GM06990 (cell line): ENCODE data around the gene HOXD4.

ENCODE experiments used
- DNase-seq: peaks from one replicate; pipeline ENCODE4 v3.0.0-alpha.2; 2011; ENCODE audit not compliant: insufficient read length; ENCODE audit errors: extremely low read depth
- H3K27me3 ChIP-seq: replicated peaks from 2 replicates; pipeline ENCODE4 v1.6.0; 2011; ENCODE audit warnings: low read length; ENCODE audit not compliant: control insufficient read depth, insufficient read depth
- H3K36me3 ChIP-seq: 2 replicates; pipeline ENCODE4 v1.5.1; 2011; ENCODE audit warnings: low read length; ENCODE audit not compliant: control insufficient read depth, insufficient read depth
- H3K4me3 ChIP-seq: replicated peaks from 2 replicates; pipeline ENCODE4 v1.5.1; 2011; ENCODE audit warnings: low read depth, mild to moderate bottlenecking, control low read depth, low read length
- TF ChIP-seq, protein P1 (sequence below): IDR thresholded peaks from 2 replicates; pipeline ENCODE4 v1.5.1; 2011; ENCODE audit warnings: low read length, control low read depth, mild to moderate bottlenecking, inconsistent platforms; ENCODE audit not compliant: insufficient read depth, poor library complexity, severe bottlenecking

HOXD4 gene

DNA sequence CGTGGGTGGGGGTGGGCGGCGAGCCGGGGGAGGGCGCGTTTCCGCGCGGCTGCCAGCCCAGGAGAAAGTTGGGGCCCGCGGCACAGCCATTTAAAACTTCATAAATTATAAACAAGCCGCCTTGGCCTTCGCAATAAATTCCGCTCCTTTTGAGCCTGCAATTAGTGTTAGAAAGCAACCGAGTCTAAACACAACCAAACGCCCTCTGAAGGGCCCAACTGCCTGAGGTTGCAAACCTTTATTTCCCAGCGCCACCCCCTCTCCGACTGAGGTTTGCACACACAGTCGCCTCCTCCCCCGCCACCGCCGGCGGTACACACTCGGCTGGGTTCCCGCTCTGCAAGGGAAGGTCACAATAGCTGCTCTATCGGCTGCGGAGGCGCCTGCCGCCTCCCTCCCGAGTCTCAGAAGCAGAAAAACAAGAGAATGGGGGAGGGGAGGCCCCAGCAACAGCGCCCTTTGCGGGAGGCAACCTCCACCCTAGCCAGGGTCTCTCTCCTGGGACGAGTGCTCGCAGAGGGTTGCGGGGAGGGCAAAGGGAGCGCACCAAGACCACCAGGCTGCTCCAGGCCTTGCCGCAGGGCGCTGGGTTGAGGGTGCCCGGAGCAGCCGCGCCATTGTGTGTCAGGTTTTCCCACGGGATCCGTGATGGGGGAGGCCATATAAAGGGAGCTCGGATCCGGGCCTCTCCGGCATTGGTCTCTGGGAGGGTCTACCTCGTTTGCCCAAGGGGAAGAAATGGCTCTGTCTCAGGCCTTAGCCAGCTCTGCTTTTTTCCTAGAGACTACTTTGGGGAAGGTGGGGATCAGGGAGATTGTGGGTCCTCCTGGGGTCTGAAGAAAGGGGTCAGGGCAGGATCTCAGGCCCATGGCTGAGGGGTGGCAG is 23.7 kb downstream of the HOXD4 start:
- Histone ChIP-seq H3K27me3 (no peaks in the 10 kb centered on the region; the same call in none of the 2 replicates), H3K4me3 (no peak overlapping the region), H3K36me3 (no peaks in the 10 kb centered on the region)
- TF ChIP-seq, protein P1, sequence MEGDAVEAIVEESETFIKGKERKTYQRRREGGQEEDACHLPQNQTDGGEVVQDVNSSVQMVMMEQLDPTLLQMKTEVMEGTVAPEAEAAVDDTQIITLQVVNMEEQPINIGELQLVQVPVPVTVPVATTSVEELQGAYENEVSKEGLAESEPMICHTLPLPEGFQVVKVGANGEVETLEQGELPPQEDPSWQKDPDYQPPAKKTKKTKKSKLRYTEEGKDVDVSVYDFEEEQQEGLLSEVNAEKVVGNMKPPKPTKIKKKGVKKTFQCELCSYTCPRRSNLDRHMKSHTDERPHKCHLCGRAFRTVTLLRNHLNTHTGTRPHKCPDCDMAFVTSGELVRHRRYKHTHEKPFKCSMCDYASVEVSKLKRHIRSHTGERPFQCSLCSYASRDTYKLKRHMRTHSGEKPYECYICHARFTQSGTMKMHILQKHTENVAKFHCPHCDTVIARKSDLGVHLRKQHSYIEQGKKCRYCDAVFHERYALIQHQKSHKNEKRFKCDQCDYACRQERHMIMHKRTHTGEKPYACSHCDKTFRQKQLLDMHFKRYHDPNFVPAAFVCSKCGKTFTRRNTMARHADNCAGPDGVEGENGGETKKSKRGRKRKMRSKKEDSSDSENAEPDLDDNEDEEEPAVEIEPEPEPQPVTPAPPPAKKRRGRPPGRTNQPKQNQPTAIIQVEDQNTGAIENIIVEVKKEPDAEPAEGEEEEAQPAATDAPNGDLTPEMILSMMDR: no peak
- no peak for DNase-seq

DNA sequence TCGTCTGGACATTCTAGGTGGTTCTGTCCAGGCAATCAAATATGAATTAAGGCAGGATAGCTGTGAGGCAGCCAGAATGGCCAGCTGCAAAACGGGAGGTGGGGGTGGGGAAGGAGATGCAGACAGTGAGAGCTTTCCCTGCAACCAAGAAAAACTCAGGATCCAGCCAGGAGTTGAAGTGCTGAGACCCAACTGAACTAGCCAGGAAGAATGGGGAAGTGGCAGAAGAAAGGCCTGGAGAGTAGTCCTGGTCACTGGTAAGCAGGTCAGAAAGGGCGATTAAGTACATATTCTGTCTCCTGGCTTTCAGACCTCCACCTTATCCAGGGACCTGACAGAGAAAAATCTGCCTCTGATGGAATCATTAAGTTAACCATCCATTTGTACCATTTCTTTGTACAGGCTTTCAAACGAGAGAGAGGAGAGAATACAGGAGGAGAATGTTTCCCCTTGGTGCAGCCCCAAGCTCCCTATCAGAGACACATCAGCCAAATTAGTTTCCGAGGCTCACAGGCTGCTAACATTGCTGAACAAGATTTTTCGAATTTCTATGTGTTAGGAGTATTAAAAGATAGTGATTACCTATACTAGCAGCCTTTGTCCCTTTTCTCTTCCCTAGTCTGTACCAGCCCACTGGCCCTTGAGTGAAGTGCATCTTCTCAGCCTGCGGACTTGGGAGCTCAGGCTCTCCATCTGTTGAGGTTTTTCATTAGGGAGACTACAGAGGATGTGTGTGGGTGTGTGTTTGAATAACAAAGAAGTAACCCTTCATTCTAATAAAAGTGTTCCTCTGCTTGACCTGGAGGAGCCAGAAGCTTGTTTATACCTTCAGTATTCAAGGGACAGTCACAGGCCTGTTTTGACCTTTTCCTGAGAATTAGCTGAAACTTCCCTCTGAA is 24.6 kb downstream of the HOXD4 start:
- no peaks in the 10 kb centered on the region; the same call in none of the 2 replicates for H3K27me3 ChIP-seq
- no peak overlapping the region for H3K4me3 ChIP-seq
- DNase-seq: no peak
- TF ChIP-seq, protein P1: no peak
- no peaks in the 10 kb centered on the region for H3K36me3 ChIP-seq

DNA sequence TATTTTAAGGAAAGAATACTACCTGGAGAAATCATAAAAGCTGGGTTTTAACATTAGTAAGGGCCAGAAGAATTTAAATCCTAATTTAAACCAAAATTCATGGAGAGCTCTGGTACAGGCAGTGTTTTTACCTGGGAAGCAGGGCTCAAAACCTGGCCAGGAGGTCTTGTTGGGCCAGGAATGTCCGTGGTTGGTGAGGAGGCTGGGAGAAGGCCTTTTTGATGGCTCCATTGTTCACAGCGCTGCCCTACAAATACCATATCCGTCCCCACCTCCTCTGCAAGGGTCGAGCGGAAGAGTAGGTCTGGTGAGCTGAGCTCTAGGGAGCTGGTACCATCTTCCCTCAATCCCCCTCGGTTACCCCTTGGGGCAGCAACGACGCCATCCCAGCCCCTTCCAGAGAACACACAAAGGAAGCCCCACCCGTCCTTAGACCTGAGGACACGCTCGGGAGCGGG is 26.3 kb downstream of the HOXD4 start:
- Histone ChIP-seq H3K27me3 (no peaks in the 10 kb centered on the region; the same call in none of the 2 replicates), H3K4me3 (no peak overlapping the region), H3K36me3 (no peaks in the 10 kb centered on the region)
- TF ChIP-seq, protein P1: no peak
- DNase-seq: no peak

DNA sequence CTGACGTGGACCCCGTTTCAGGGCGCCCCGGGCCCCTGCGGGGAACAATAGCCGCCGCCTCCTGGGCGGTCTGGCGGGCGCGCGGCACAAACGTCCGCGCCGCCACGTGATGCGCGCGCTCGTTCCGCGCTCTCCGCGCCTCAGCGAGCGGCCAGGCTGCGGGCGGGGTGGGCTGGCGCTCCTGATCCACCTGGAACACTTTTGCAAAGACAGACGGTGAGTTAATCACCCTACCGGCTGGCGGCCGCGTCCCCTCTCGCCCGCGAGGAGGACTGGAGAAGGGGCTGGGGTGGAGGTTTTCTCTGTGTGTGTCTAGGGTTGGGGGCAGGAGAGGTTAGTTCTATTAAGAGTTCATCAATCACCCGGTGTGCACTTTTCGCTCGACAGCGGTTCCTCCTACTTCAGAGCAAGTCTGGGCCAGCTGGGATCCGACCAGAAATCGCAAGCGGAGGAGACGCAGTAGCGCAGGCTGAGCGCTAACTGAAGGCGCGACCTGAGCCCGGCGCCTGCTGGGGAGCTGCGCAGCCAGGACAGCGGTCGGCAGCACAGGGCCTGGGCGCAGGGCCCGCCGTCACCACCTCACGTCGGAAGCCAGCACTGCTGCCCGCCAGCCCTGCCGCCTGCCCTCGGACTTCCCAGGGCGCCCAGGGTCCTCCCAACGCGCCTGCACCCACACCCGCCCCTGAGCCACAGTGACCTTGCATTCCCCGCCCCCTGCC is 26.8 kb downstream of the HOXD4 start:
- TF ChIP-seq, protein P1: no peak
- H3K27me3 ChIP-seq: no peaks in the 10 kb centered on the region; the same call in none of the 2 replicates
- H3K4me3 ChIP-seq: no peak overlapping the region
- H3K36me3 ChIP-seq: no peaks in the 10 kb centered on the region
- no peak for DNase-seq

DNA sequence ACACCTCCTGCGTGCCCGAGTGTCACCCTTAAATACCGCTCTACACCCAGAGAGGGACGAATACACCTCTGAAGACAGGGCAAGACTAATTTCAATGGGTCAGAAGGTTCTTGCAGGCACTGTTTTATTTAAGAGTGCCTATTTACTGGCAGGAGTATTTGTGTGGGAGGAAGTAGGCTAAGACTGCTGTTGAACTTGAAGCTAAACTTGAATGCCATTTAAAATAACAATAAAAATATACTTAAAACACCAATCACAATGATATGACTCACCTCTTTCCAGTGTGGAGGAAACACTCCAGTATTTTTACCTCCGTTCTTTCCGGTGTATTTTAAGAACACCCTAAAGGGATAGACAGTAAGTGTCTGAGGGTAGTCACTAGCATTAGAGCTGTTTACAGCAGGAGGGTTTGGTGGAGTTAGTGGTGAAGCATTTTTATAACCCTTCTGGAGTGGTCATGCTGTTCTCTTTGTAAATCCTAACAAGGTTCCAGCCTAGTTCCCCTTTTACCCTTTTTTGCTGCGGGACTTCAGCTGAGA is 27.5 kb downstream of the HOXD4 start:
- TF ChIP-seq, protein P1: no peak
- Histone ChIP-seq H3K4me3 (no peak overlapping the region), H3K27me3 (no peaks in the 10 kb centered on the region; the same call in none of the 2 replicates), H3K36me3 (no peaks in the 10 kb centered on the region)
- DNase-seq: no peak
